ENCODE data around the gene PIANP.
"Not testable (repeated sequence)": the region's sequence is repeated elsewhere in the genome, so short reads cannot be mapped to it uniquely, and the experiment has no call there.

PIANP gene, protein sequence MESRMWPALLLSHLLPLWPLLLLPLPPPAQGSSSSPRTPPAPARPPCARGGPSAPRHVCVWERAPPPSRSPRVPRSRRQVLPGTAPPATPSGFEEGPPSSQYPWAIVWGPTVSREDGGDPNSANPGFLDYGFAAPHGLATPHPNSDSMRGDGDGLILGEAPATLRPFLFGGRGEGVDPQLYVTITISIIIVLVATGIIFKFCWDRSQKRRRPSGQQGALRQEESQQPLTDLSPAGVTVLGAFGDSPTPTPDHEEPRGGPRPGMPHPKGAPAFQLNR

DNA sequence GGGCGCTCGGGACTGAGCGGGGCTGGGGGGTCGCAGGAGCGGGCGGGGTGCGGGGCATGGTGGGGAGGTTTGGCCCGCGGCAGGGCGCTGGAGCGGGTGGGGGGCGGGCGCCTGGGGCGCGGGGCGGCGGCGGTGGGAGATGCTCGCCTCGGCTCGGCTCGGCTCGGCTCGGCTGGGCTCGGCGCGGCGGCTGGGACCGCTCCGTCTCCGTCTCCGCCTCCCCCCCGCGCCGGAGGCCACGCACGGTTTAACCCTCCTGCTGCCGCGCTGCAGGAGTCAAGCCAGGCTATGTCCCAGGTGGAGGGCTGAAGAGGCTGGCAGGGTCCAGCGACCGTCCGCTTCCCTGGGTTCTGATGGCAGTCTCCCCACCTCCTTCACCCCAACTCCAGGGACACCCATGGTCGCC is at the start of gene PIANP:
Gene PIANP, minus strand, starts transcription at position 170 of the 406 bp plus-strand sequence. CDS start 2,754 bp downstream, outside the sequence.
- no peak for DNase-seq (ENCODE audit: low read depth in 2 of 2)

DNA sequence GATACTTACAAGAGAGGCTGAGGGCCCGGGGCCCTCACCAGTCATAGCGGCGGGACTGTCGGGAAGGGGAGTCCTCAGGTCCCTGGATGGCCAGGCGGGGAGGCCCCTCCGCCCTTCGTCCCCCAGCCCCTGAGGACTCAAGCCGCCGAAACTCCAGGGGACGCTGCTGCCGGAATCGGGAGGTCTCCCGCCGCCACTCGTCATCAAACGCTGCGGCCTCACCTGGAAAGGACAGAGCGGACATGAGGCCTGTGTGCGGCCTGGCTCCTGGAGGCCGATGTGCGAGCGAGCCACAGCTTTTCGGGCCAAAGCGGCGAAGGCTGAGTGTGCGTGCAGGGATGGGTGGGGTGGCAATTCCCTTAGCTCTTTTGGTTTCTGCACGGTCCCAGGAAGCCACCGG is 48.1 kb upstream of the PIANP start:
- DNase-seq (ENCODE audit: low read depth in 2 of 2), result no peak

DNA sequence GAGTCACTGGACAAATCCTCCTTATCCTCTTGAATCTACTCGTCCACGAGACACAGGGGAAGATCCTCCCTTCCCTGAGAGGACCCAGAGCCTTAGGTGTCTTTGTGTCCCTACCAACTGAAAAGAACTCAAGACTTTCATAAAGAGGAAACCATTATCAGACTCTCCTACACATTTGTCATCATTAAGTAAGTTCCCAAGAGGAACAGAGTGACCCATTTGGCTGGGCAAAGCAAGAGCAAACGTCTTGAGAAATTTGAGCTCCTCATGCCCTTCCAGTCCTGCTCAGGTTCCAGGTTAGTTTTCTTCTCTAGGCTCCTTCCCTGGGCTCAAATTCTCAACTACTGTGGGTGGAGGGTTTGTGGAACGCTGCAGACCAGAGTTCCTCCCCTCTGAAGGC is 46.6 kb upstream of the PIANP start:
- DNase-seq (ENCODE audit: low read depth in 2 of 2), result no peak

DNA sequence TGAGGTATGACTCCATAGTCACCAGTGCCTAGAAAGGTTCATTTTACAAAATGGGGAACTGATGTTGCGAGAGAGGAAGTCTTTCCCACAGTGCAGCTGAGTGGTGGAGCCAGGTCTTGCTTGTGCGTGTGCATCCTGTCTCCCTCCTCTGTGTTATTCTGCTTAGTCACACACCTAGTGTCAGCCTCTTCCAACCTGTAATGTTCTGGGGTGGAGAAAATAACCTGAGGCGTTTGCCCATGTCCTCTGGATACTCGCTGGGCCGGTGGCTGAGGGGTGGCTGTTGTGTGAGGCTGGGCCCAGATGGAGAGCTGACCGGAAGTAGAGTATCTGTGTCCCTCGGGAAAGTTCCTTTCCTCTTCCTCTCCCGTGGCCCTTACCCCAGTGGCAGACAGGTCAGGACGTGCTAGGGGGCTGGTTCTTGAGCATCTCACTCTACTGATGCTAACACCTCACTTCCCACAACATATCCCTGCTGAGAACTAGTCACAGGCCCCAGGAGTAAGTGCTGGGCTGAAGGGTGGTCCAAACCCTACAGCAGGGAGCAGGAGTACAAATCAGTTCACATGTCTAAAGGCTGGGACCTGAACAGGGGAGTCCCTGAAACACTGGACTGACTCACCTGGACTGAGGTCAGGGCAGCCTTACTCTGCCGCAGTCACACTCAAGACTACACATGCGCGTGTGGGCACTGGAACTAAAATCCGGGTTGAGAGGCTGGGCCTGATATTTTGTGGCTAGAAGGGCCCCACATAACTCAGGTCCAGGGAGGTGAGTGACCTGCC is 45.3 kb upstream of the PIANP start:
- no peak for DNase-seq (ENCODE audit: low read depth in 2 of 2)

DNA sequence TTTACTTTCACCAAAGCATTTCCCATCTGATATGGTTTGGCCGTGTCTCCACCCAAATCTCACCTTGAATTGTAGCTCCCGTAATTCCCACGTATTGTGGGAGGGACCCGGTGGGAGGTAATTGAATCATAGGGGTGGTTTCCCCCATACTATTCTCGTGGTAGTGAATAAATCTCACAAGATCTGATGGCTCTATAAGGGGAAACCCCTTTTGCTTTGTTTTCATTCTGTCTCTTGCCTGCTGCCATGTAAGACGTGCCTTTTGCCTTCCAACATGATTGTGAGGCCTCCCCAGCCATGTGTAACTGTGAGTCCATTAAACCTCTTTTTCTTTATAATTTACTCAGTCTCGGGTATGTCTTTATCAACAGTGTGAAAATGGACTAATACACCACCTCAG is 42.7 kb upstream of the PIANP start:
- DNase-seq (ENCODE audit: low read depth in 2 of 2), result not testable (repeated sequence)

DNA sequence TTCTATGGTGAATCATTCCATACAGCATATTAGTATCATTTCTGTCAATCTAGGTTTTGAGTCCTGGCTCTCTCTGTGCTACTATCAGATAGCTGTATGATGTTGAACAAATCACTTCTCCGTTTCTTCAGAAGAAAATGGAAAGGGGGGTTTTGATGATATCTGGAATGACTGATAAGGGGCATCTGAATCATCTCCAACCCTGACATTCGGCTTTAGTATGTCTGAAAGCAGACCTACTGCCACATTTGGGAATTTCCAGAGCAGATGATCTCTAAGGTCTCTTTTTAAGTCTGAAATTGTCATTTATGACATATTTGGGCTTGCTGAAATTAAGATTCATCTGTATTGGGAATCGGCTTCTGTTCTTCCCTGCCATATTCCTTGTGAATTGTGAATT is 42.2 kb upstream of the PIANP start:
- no peak for DNase-seq (ENCODE audit: low read depth in 2 of 2)

DNA sequence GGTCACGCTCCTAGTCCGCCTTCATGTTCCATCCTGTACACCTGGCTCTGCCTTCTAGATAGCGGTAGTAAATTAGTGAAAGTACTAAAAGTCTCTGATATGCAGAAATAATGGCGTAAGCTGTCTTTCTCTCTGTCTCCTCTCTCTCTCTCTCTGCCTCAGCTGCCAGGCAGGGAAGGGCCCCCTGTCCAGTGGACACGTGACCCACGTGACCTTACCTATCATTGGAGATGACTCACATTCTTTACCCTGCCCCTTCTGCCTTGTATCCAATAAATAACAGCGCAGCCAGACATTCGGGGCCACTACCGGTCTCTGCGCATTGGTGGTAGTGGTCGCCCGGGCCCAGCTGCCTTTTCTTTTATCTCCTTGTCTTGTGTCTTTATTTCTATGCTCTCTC is 41.5 kb upstream of the PIANP start:
- not testable (repeated sequence) for DNase-seq (ENCODE audit: low read depth in 2 of 2)

DNA sequence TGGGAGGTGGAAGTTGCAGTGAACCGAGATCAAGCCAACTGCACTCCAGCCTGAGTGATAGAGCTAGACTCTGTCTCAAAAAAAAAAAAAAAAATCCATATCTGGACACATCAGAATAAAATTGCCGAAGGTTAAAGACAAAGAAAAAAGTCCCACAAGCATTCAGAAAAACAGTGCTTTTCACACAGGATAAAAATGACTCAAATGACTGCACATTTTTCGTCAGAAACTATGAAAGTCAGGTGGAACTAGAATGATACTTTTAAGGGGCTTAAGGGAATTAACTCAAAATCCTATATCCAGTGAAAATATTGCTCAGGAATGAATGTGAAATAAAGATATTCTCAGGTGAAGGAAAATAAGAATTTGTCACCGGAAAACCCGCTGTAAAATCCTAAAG is 36.1 kb upstream of the PIANP start:
- DNase-seq (ENCODE audit: low read depth in 2 of 2), result no peak

DNA sequence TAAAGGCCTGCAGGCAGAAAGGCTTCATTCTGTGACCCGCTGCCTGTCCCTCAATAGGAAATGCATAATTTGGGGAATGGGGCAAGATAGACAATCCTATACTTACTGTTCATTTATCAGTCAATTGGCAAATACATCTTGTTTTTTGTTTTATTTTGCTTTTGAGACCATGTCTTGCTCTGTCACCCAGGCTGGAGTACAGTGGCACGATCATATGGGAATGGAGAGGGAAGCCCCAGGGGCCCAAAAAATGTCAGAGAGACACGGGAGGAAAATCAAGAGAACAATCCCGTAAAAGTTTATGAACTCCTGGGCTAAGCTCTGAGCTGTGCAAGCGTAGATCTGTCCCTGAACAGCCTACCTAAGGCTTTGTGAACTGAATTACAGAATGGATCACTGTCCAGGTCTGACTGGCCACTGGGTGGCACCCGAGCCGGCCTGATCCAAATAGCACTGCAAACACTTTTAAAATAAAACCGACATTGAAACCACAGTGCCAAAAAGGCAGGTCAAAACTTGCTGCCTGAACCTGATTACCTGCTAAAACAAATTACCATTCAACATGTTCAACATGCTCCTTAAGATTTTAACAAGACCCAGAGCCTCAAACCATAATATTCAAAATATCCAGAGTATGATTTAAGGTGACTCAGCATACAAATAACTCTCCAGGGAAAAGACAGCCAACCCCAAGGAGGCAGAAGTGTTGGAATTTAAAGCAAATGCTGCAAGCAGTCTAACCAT is 35.0 kb upstream of the PIANP start:
- no peak for DNase-seq (ENCODE audit: low read depth in 2 of 2)

DNA sequence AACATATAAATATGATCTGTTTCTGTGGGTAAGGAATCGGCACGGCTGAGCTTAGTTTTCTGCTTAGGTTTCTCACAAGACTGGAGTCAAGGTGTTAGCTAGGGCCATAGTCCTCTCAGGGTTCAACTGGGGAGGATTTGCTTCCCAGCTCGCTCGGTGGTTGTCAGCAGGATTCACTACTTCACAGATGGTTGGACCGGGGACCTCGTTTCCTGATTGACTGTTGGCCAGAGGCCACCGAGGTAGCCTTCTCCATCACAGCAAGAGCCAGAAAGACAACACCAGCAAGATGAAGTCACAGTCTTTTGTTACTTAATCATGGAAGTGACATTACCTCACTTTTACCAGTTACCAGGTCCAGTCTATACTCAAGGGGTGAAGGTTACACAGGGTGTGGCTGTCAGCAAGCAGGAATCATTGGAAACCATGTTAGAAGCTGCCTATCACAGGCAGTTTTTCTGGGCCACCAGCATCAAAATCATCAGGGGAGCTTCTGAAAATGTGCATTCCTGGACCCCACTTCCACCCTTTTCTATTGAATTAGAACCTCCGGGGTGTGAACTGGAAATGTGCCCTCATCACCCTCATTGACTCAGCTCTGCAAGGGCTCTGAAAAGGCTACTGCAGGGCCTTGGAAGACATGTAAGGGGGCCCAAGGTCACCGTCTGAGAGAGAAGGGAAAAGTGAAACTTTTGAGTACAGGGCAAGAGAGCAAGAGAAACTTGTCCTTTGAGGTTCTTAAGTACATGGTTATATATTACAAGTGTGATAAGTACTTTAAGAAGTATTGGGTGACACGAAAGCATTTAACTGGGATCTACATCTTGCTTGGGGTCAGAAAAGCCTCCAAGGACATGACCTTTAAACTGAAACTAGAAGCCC is 34.1 kb upstream of the PIANP start:
- DNase-seq (ENCODE audit: low read depth in 2 of 2), result no peak

DNA sequence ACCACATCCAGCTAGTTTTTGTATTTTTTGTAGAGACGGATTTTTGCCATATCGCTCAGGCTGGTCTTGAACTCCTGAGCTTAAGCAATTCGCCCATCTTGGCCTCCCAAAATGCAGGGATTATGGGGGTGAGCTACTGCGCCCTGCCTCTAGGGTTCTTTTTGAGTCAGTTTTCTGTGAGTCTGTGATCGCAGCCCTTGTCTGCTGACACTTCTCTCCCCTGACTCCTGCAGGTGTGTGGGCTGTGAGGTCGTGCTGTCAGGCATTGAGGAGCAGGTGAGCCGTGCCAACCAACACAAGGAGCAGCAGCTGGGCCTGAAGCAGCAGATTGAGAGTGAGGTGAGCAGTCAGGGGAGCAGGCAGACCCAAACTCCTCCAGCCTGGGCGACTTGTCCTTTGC is 29.6 kb upstream of the PIANP start:
- DNase-seq (ENCODE audit: low read depth in 2 of 2), result no peak

DNA sequence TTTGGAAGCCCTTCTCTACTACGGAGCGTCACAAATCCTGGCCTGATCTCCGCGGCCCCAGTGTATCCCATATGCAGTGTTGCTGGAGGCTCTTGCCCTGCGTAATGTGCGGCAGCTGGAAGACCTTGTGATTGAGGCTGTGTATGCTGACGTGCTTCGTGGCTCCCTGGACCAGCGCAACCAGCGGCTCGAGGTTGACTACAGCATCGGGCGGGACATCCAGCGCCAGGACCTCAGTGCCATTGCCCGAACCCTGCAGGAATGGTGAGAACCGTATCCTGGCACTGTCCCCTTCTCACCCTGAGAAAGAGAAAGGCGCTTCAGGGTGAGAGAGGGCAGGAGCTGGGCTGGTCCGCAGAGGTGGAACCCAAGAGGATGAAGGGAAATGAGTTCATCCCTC is 28.6 kb upstream of the PIANP start:
- DNase-seq (ENCODE audit: low read depth in 2 of 2), result no peak

DNA sequence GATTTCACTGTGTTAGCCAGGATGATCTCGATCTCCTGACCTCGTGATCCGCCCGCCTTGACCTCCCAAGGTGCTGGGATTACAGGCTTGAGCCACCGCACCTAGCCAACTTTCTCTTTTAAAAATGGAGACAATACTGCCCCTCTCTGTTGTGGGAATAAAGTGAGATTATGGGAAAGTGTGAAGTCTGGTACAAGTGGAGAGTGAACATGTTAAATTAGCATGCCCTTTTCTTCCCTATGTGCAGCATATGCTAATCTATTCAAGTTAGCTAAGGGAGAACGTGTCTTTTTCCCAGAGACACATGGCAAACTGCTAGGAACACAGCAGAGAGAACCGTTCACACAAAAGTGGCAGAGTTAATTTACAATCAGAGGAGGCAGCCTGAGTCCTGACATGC is 24.7 kb upstream of the PIANP start:
- no peak for DNase-seq (ENCODE audit: low read depth in 2 of 2)

DNA sequence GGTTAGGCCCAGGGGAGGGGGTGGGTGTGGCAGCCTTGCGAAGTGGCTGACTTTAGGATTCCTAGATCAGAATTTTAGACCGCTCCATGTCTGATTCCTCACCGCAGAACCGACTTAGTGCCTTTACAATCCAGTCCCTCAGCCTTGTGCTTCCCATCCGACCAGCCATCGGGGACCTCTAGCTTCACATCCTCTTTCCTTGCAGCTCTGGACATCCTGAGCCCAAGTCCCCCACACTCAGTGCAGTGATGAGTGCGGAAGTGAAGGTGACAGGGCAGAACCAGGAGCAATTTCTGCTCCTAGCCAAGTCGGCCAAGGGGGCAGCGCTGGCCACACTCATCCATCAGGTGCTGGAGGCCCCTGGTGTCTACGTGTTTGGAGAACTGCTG is 23.8 kb upstream of the PIANP start:
- DNase-seq (ENCODE audit: low read depth in 2 of 2), result no peak

DNA sequence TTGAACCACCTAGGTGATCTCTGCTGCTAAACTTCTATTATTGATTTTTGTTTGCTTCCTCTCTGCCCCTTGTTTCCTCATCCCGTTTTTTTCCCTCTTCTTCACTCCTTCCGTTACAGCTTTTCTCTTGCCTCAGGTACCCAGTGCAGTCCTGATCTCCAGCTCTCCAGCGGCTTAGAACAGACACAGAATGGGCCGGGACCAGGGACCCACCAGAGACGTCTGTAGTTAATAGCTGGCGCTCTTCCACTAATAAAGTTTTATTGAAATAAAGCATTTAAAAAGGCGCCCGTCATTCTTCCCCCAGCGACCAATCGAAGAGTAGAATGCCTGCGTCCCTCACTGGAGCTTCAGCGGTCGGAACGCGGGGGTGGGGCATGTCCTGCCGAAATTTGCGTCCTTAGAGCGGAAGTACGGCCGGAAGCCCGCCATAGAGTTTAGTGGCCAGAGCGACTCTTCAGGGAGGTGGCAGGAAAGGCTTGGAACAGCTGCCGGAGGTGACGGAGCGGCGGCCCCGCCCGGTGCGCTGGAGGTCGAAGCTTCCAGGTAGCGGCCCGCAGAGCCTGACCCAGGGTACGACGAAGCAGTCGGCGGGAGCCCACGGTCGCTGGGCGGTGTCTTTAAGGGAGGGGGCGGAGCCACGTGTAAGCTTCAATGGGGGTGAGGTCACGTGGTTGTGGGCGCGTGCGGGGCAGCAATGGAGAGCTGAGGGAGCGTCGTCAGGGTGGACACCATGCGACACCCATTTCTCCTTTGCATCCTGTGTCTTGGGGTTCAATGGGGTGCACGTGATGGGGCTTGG is 23.2 kb upstream of the PIANP start, which contains the start of gene COPS7A:
Gene COPS7A, plus strand, starts transcription at position 440 of the 802 bp plus-strand sequence. CDS start 611 bp downstream, outside the sequence.
- DNase-seq (ENCODE audit: low read depth in 2 of 2), result peak; percentile 96 to 98

DNA sequence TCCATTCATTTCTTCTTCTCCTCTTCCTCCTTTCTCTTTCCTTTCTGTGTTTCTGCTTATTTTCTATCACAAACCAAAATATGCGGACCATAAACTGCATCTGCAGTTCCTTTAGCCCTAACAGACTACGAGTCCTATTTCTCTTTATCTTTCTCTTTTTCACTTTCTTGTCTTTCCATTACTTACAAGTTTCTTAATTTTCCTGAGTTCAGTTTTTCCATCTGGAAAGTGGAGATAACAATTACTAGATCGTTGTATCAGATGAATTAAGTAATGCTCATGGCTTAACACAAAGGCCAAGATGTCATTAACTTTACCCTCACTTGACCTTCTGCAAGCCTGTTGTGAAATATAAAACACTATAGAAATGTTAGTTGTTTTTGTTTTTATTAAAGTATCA is 22.2 kb upstream of the PIANP start:
- DNase-seq (ENCODE audit: low read depth in 2 of 2), result no peak

DNA sequence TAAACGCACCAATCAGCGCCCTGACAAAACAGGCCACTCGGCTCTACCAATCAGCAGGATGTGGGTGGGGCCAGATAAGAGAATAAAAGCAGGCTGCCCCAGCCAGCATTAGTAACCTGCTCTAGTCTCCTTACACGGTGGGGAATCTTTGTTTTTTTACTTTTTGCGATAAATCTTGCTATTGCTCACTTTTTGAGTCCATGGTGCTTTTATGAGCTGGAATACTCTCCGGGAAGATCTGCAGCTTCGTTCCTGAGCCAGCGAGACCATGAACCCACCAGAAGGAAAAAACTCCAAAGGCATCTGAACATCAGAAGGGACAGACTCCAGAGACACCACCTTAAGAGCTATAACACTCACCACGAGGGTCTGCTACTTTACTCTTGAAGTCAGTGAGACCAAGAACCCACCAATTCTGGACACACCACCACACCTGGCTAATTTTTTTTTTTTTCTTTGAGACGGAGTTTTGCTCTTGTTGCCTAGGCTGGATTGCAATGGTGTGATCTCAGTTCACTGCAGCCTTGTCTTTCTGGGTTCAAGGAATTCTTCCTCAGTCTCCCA is 16.3 kb upstream of the PIANP start:
- no peak for DNase-seq (ENCODE audit: low read depth in 2 of 2)

DNA sequence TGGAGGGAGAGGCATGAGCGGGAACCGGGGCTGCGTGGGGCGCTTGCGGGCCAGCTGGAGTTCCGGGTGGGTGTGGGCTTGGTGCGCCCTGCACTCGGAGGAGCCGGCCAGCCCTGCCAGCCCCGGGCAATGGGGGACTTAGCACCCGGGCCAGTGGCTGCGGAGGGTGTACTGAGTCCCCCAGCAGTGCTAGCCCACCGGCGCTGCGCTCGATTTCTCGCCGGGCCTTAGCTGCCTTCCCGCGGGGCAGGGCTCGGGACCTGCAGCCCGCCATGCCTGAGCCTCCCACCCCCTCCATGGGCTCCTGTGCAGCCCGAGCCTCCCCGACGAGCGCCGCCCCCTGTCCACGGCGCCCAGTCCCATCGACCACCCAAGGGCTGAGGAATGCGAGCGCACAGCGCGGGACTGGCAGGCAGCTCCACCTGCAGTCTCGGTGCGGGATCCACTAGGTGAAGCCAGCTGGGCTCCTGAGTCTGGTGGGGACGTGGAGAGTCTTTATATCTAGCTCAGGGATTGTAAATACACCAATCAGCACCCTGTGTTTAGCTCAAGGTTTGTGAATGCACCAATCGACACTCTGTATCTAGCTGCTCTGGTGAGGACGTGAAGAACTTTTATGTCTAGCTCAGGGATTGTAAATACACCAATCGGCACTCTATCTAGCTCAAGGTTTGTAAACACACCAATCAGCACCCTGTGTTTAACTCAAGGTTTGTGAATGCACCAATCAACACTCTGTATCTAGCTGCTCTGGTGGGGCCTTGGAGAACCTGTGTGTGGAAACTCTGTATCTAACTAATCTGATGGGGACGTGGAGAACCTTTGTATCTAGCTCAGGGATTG is 15.6 kb upstream of the PIANP start:
- not testable (repeated sequence) for DNase-seq (ENCODE audit: low read depth in 2 of 2)

DNA sequence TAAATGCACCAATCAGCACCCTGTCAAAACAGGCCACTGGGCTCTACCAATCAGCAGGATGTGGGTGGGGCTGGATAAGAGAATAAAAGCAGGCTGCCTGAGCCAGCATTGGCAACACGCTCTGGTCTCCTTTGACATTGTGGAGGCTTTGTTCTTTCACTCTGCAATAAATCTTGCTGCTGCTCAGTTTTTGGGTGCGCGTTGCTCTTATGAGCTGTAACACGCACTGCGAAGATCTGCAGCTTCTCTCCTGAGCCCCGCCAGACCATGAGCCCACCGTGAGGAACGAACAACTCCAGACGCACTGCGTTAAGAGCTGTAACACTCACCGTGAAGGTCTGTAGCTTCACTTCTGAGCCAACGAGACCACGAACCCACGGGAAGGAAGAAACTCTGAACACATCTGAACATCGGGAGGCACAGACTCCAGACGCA is 8.4 kb upstream of the PIANP start:
- DNase-seq (ENCODE audit: low read depth in 2 of 2), result no peak

Measured in stimulated activated CD8-positive, alpha-beta memory T cell treated with anti-CD3 and anti-CD28 coated beads, Interleukin-15, amount 100 ng/mL, for 48 hours (primary cell).